ENCODE data around the gene PEPD. TPM values are rescaled to one million over a fixed set of nuclear protein-coding genes. Genes with fewer than 3 reads are reported as not detected.

The PEPD gene
- total RNA-seq, 1 experiment from 2014 or later = 40.5 TPM

GRCh38 chr19:33557196-33557595, 35.6 kb upstream of the PEPD start:
- H3K9me3 ChIP-seq (ENCODE audit: control insufficient read depth in 1 of 2, insufficient read depth in 1 of 2, low read depth in 1 of 2, low read length in 2 of 2) = no peaks in the 10 kb centered on the region
- no peak overlapping the region for H2AFZ ChIP-seq (ENCODE audit: low read depth, low read length, poor library complexity, severe bottlenecking)
- no peaks in the 10 kb centered on the region for H4K20me1 ChIP-seq (ENCODE audit: insufficient read depth)
- H3K36me3 ChIP-seq (ENCODE audit: control insufficient read depth in 1 of 2, insufficient read depth in 2 of 2, low read length in 2 of 2) = no peaks in the 10 kb centered on the region
- H3K4me1 ChIP-seq (ENCODE audit: control insufficient read depth in 1 of 2, insufficient read depth in 2 of 2, low read length in 2 of 2) = no peaks in the 10 kb centered on the region
- H3K4me2 ChIP-seq (ENCODE audit: low read length) = no peak overlapping the region
- no peak overlapping the region for H3K9ac ChIP-seq (ENCODE audit: low read length)
- no peaks in the 10 kb centered on the region for H3K9me2 ChIP-seq (ENCODE audit: insufficient read depth)
- no peak for DNase-seq (ENCODE audit: low read depth, low spot score)
- ChIA-PET CTCF (no interaction called here), RAD21 (ENCODE audit: low non-redundant PET in 1 of 2, low total read pairs in 2 of 2, uncharacterized antibody in 2 of 2, unreplicated experiment in 2 of 2) (no interaction called here), POLR2A (no interaction called here)
- intact Hi-C loops (cut with micrococcal nuclease) = no loop called here
- no peak overlapping the region for H3K4me3 ChIP-seq (replicated peaks in 1 of 2; ENCODE audit: low read depth in 1 of 2, low read length in 2 of 2)
- no TSS peak for BruUV-seq (replicated peaks)
- H3K79me2 ChIP-seq (ENCODE audit: insufficient read depth, low read length) = no peaks in the 10 kb centered on the region
- H3K27ac ChIP-seq (ENCODE audit: low read depth, low read length) = no peak overlapping the region
- TF ChIP-seq ATF3 (IDR thresholded peaks at IDR 0.05) (no peak), EZH2 (IDR thresholded peaks at IDR 0.05) (no peak), SRF (IDR thresholded peaks at IDR 0.05; ENCODE audit: low read depth) (no peak), CTCF (IDR thresholded peaks at IDR 0.05 in 2 of 3, conservative IDR thresholded peaks at IDR 0.05 in 1 of 3; ENCODE audit: borderline replicate concordance in 1 of 3, insufficient read depth in 1 of 3, low read depth in 2 of 3, low read length in 2 of 3) (no peak), ZBTB33 (IDR thresholded peaks at IDR 0.05; ENCODE audit: extremely low read depth, insufficient replicate concordance, low read length) (no peak), CEBPB (IDR thresholded peaks at IDR 0.05; ENCODE audit: low read depth) (no peak), ZNF274 (IDR thresholded peaks at IDR 0.05; ENCODE audit: low read depth, low read length) (no peak), POLR2AphosphoS5 (IDR thresholded peaks at IDR 0.05; ENCODE audit: low read depth, low read length) (no peak), TCF7L2 (IDR thresholded peaks at IDR 0.05; ENCODE audit: borderline replicate concordance, extremely low read depth, insufficient read depth, insufficient read length) (no peak), EZH2phosphoT487 (IDR thresholded peaks at IDR 0.05; ENCODE audit: borderline replicate concordance) (no peak), SIN3A (IDR thresholded peaks at IDR 0.05; ENCODE audit: low read depth) (no peak), RAD21 (IDR thresholded peaks at IDR 0.05; ENCODE audit: low read depth) (no peak), FOSL1 (IDR thresholded peaks at IDR 0.05; ENCODE audit: low read depth) (no peak), ZFX (IDR thresholded peaks at IDR 0.05) (no peak), JUND (IDR thresholded peaks at IDR 0.05) (no peak), EGR1 (IDR thresholded peaks at IDR 0.05; ENCODE audit: low read depth) (no peak)
- no peak for ATAC-seq
- peaks cover 7% of the 10 kb centered on the region; the same call in 1 of the 2 replicates for H3K27me3 ChIP-seq (ENCODE audit: insufficient read depth, low read length)

Data from HCT116 (cell line).